Measurements from ENCODE around the gene ATP8B2.
"Not testable (repeated sequence)": the region's sequence is repeated elsewhere in the genome, so short reads cannot be mapped to it uniquely, and the experiment has no call there.

ATP8B2 gene

DNA sequence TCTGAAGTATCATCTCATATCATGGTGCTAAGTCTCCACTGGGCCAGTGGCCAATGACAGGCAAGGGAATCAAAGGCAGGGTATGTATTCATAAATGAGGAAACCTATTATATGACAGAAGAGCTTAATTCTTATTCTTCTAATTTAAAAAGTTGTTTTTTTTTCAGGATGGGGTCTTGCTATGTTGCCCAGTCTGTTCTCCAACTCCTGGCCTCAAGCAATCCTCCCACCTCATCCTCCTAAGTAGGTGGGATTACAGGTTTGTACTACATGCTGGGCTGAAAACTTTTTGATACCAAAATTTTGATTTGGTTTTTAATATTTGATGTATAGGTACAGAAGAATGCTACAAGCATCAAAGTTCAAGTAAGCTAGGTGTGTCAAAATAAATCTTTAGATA lies 35.0 kb downstream of the ATP8B2 start:
- no peak for DNase-seq (ENCODE audit: low spot score)
- TF ChIP-seq, protein P1, sequence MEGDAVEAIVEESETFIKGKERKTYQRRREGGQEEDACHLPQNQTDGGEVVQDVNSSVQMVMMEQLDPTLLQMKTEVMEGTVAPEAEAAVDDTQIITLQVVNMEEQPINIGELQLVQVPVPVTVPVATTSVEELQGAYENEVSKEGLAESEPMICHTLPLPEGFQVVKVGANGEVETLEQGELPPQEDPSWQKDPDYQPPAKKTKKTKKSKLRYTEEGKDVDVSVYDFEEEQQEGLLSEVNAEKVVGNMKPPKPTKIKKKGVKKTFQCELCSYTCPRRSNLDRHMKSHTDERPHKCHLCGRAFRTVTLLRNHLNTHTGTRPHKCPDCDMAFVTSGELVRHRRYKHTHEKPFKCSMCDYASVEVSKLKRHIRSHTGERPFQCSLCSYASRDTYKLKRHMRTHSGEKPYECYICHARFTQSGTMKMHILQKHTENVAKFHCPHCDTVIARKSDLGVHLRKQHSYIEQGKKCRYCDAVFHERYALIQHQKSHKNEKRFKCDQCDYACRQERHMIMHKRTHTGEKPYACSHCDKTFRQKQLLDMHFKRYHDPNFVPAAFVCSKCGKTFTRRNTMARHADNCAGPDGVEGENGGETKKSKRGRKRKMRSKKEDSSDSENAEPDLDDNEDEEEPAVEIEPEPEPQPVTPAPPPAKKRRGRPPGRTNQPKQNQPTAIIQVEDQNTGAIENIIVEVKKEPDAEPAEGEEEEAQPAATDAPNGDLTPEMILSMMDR (IDR thresholded peaks at IDR 0.05), result no peak
- H3K27ac ChIP-seq, result no peak overlapping the region
- H3K4me3 ChIP-seq, result no peak overlapping the region

DNA sequence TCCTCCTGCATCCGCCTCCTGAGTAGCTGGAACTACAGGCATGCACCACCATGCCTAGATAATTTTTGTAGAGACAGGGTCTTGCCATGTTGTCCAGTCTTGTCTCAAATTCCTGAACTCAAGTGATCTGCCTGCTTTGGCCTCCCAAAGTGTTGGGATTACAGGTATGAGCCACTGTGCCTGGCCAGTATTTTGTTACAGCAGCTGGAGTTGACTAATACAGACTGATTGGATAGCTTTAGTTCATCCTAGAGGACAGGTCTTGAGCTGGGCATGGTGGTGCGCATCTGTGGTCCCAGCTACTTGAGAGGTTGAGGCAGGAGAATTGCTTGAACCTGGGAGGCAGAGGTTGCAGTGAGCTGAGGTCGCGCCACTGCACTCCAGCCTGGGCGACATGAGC lies 35.6 kb downstream of the ATP8B2 start:
- not testable (repeated sequence) for H3K4me3 ChIP-seq; DNase-seq (ENCODE audit: low spot score); H3K27ac ChIP-seq

DNA sequence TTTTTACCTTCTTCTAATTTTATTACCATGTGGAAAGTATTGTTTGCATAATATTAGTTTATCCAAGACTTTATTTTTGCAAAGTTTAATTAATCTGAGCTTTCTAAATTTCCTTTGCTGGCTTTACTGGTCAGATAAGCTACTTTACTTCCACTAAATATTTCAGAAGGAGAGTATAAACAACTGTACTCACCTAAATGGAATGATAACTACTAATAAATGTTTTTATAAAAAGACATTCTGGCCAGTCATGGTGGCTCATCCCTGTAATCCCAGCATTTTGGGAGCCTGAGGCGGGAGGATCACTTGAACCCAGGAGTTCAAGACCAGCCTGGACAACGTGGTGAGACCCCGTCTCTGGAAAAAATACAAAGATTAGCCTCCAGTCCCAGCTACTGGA lies 36.0 kb downstream of the ATP8B2 start:
- Histone ChIP-seq H3K4me3 (no peak overlapping the region), H3K27ac (no peak overlapping the region)
- DNase-seq (ENCODE audit: low spot score), result no peak
- TF ChIP-seq, protein P1 (IDR thresholded peaks at IDR 0.05), result no peak

DNA sequence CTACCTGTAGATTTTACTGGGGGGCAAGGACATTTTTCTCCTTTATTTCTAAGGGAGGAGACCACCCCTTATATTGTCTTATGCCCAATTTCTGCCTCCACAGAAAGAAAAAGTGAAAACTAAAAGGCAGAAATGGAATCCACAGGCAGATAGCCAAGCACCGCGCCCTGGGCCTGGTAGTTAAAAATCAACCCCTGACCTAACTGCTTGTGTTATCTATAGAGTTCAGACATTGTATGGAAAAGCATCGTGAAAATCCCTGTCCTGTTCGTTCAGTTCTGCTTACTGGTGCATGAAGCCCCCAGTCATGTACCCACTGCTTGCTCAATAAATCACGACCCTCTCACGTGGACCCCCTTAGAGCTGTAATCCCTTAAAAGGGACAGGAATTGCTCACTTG lies 46.1 kb downstream of the ATP8B2 start:
- TF ChIP-seq, protein P1 (IDR thresholded peaks at IDR 0.05), result no peak

DNA sequence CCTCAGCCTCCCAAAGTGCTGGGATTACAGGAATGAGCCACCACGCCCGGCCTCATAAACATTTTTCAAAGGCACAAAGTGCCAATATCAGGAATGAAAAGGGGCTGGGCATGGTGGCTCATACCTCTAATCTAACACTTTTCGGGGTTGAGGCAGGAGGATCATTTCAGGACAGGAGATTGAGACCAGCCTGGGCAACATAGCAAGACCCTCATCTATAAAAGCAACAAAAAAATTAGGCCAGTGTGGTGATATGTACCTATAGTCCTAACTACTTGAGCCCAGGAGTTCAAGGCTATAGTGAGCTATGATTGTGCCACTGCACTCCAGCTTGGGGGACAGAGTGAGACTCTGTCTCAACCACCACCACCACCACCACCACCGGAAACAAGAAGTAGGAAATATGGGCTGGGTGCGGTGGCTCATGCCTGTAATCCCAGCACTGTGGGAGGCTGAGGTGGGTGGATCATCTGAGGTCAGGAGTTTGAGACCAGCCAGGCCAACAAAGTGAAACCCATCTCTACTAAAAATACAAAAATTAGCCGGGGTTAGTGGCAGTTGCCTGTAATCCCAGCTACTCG lies 48.5 kb downstream of the ATP8B2 start:
- not testable (repeated sequence) for H3K4me3 ChIP-seq; DNase-seq (ENCODE audit: low spot score); H3K27ac ChIP-seq

More for the DNA sequence above, 46.1 kb downstream of the ATP8B2 start:
- DNase-seq (ENCODE audit: low spot score), result no peak
- no peak overlapping the region for H3K27ac ChIP-seq
- no peak overlapping the region for H3K4me3 ChIP-seq

GRCh38 chr1:154379301-154379700 lies 54.0 kb downstream of the ATP8B2 start:
- no peak for DNase-seq (ENCODE audit: low spot score)
- TF ChIP-seq, protein P1 (IDR thresholded peaks at IDR 0.05), result no peak
- Histone ChIP-seq H3K4me3 (no peak overlapping the region), H3K27ac (no peak overlapping the region)

GRCh38 chr1:154384650-154385489 lies 59.5 kb downstream of the ATP8B2 start:
- DNase-seq (ENCODE audit: low spot score), result no peak
- TF ChIP-seq, protein P1 (IDR thresholded peaks at IDR 0.05), result no peak
- Histone ChIP-seq H3K27ac (no peak overlapping the region), H3K4me3 (no peak overlapping the region)

Measured in coronary artery (tissue), 2 donors.